NT2/D1 (cell line): ENCODE data around the gene SLC25A41.

ENCODE experiments used
- SUZ12 ChIP-seq: IDR thresholded peaks from 2 replicates; pipeline ENCODE4 v1.6.1; 2011; ENCODE audit not compliant: insufficient read length, insufficient read depth; ENCODE audit errors: extremely low read depth
- YY1 ChIP-seq: IDR thresholded peaks from 2 replicates; pipeline ENCODE4 v1.6.1; 2011; ENCODE audit not compliant: insufficient read length, insufficient read depth
- ZNF274 ChIP-seq: IDR thresholded peaks from 2 replicates; pipeline ENCODE4 v1.6.1; 2011; ENCODE audit warnings: mild to moderate bottlenecking, low read depth, low read length

- no peak for TF ChIP-seq SUZ12
- TF ChIP-seq YY1: no peak
- no peak for TF ChIP-seq ZNF274
Measured at GRCh38 chr19:6421075-6422014, 12.2 kb downstream of the SLC25A41 start.
